ENCODE data around the gene NOC2L. TPM values are rescaled to one million over a fixed set of nuclear protein-coding genes. Genes with fewer than 3 reads are reported as not detected.
A peak's percentile ranks its signal among the peaks of the same experiment; 100 is the strongest.

NOC2L gene
- total and polyA plus RNA-seq, 9 of the 15 experiments (the other 6 are each of a cell fraction or from before 2014, with no cell fraction given) = 4.0 to 410 (median 200) TPM

GRCh38 chr1:1001057-1001783, 42.2 kb upstream of the NOC2L start (continued):
- 0 out of 2 replicates have a peak, but pooled peaks have one; percentile 2 for TF ChIP-seq IRF1 (CRISPR knock-in tag; IDR thresholded peaks at IDR 0.05; ENCODE audit: borderline replicate concordance)
- TF ChIP-seq GABPB2 (CRISPR knock-in tag; conservative IDR thresholded peaks at IDR 0.05) = no peak
- TF ChIP-seq CREB3L1 (IDR thresholded peaks at IDR 0.05; ENCODE audit: borderline replicate concordance, low read depth) = peak; percentile 12; the same call in 1 of the 2 replicates
- TF ChIP-seq NR4A1 (CRISPR knock-in tag; IDR thresholded peaks at IDR 0.05) = no peak
- 0 out of 2 replicates have a peak, but pooled peaks have one; percentile 19 for TF ChIP-seq NR4A1 (tag; IDR thresholded peaks at IDR 0.05)
- no peak; the same call in 1 of the 2 replicates for TF ChIP-seq CEBPG (CRISPR knock-in tag; IDR thresholded peaks at IDR 0.05)
- peak; percentile 18 to 34; a peak in 1 of 4 replicates for TF ChIP-seq CEBPG (tag; conservative IDR thresholded peaks at IDR 0.05 in 1 of 2, IDR thresholded peaks at IDR 0.05 in 1 of 2)
- no peak for TF ChIP-seq ZC3H4 (CRISPR knock-in tag; IDR thresholded peaks at IDR 0.05; ENCODE audit: borderline replicate concordance)
- peak; percentile 21; the same call in 1 of the 2 replicates for TF ChIP-seq ZBTB49 (CRISPR knock-in tag; IDR thresholded peaks at IDR 0.05; ENCODE audit: borderline replicate concordance)
- 0 out of 2 replicates have a peak, but pooled peaks have one; percentile 10 for TF ChIP-seq ZNF592 (IDR thresholded peaks at IDR 0.05)
- TF ChIP-seq ZBTB43 (CRISPR knock-in tag; IDR thresholded peaks at IDR 0.05) = 0 out of 2 replicates have a peak, but pooled peaks have one; percentile 15
- peak; percentile 3 for TF ChIP-seq CHD1 (IDR thresholded peaks at IDR 0.05; ENCODE audit: low read length)
- TF ChIP-seq ZFPM2 (CRISPR knock-in tag; IDR thresholded peaks at IDR 0.05) = no peak
- TF ChIP-seq ZNF143 (CRISPR knock-in tag; IDR thresholded peaks at IDR 0.05) = 0 out of 2 replicates have a peak, but pooled peaks have one; percentile 1
- TF ChIP-seq ASH1L (IDR thresholded peaks at IDR 0.05; ENCODE audit: borderline replicate concordance, low read depth, partially characterized antibody) = peak; percentile 2
- TF ChIP-seq FOXJ2 (tag; IDR thresholded peaks at IDR 0.05) = no peak
